GM04503 (cell line): ENCODE results near the gene ANKRD35.
A peak's percentile ranks its signal among the peaks of the same experiment; 100 is the strongest.

Experiments
- DNase-seq: peaks from one replicate; pipeline ENCODE4 v3.0.0-alpha.2; 2012; ENCODE audit warnings: low read depth

The ANKRD35 gene

GRCh38 chr1:145895471-145895870 is 9.8 kb upstream of the ANKRD35 start:
- DNase-seq: no peak

- DNase-seq: no peak
Measured at GRCh38 chr1:145893306-145894055, 7.8 kb upstream of the ANKRD35 start.

- no peak for DNase-seq
Measured at GRCh38 chr1:145892486-145893087, 6.9 kb upstream of the ANKRD35 start.

GRCh38 chr1:145891587-145892485 is 6.2 kb upstream of the ANKRD35 start:
- peak; percentile 94 for DNase-seq

- DNase-seq: no peak
Measured at GRCh38 chr1:145891143-145891542, 5.5 kb upstream of the ANKRD35 start.

- DNase-seq: no peak
Measured at GRCh38 chr1:145889722-145890121, 4.1 kb upstream of the ANKRD35 start.

GRCh38 chr1:145887631-145888030 is 2.0 kb upstream of the ANKRD35 start:
- DNase-seq: no peak

- DNase-seq: no peak
Measured at GRCh38 chr1:145886816-145887215, 1.1 kb upstream of the ANKRD35 start.

- no peak for DNase-seq
Measured at GRCh38 chr1:145886390-145886789, 724 bp upstream of the ANKRD35 start.

- peak; percentile 56 for DNase-seq
Measured at GRCh38 chr1:145884675-145885074, 991 bp downstream of the ANKRD35 start.

- no peak for DNase-seq
Measured at GRCh38 chr1:145879775-145880174, 5.9 kb downstream of the ANKRD35 start.

- DNase-seq: no peak
Measured at GRCh38 chr1:145878724-145879123, 6.9 kb downstream of the ANKRD35 start.

- no peak for DNase-seq
Measured at GRCh38 chr1:145877923-145878486, 7.7 kb downstream of the ANKRD35 start.

- DNase-seq: no peak
Measured at GRCh38 chr1:145874646-145875045, 11.0 kb downstream of the ANKRD35 start.

- no peak for DNase-seq
Measured at GRCh38 chr1:145871994-145872924, 13.4 kb downstream of the ANKRD35 start.

GRCh38 chr1:145868232-145868631 is 17.4 kb downstream of the ANKRD35 start:
- DNase-seq: no peak

- DNase-seq: no peak
Measured at GRCh38 chr1:145863282-145864018, 22.2 kb downstream of the ANKRD35 start.

GRCh38 chr1:145859491-145860023 is 26.1 kb downstream of the ANKRD35 start:
- peak; percentile 54 for DNase-seq

- DNase-seq: peak; percentile 64
Measured at GRCh38 chr1:145858901-145859490, 26.7 kb downstream of the ANKRD35 start, which contains the start of gene PIAS3. PIAS3 (minus strand) TSS chr1:145859081; CDS start chr1:145858990, 91 bp downstream.
